ENCODE data around the gene STX11.

- no peak for TF ChIP-seq CTCF (IDR thresholded peaks at IDR 0.05)
- TF ChIP-seq POLR2A (IDR thresholded peaks at IDR 0.05) = no peak
These were observed 35.1 kb upstream of the STX11 start for GRCh38 chr6:144115219-144115618.
